ENCODE data around the gene RDH5.

The RDH5 gene

DNA sequence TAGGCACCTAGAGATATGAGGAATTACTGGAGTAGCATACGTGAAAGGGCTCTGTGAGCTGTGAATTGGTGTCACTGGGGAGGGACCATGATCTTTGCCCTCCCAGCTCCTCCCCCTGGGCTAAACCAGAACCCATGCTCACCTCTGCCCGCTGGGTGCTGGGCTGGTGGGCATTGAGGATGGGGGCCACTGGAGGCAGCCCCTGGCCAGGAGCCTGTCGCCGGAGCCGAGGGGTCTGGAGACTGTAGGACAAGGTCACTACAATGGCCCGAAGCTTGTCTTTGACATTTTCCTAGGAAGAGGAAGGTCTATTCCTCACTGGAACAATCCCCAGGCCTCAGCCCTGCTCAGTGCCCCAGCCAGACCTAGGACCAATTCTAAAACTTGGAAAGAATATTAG is 24.1 kb upstream of the RDH5 start:
- DNase-seq (ENCODE audit: low spot score) = no peak

DNA sequence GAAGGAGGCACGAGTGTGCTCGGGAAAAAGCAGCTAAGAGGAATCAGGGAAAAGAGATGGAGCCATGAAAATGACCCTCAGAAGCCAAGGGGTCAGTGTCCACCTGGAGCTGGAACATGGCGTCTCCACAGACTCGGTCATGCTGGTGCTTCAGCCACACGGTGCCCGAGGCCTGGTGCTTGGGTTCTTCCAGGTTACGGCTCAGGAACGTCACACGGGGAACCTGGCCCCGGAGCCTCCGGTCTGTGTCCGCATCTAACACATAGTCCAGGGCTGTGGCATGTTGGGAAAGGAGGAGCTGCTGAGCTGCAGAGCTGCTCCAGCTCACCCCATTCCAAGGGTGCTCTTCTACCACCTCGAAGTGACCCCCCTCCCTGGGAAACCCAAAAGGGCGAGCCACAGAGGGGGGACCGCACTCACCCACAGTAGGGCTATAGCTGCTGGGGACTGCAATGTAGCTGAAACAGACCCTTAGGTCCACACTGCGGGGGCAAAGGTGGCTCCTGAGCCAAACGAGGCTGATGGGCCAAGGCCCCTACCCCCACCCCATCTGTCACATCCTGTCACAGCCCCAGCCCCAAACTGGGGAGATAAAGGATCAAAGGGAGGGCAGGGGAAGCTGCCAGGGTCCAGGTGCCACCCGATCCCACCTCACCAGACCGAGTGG is 23.3 kb upstream of the RDH5 start:
- no peak for DNase-seq (ENCODE audit: low spot score)

DNA sequence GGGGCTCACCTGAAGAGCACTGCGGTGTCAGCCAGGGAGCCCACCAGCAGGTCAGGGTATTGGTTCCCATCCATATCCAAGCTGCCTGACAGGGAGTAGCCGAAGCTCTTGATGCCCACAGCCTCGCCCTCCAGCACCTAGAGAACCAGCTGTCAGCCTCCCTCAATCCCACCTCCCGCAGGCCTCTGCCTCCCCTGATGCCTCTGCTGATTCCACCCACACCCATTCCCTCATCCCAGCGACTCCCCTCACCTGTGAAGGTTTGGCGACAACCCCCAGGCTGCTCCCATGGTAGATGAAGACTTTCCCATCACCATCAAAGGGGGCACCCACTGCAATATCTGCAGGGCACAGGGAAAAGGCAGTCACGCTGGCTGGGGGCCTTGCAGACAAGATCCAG is 22.5 kb upstream of the RDH5 start:
- no peak for DNase-seq (ENCODE audit: low spot score)

GRCh38 chr12:55698241-55698955 is 21.8 kb upstream of the RDH5 start:
- DNase-seq (ENCODE audit: low spot score) = peak; percentile 59

DNA sequence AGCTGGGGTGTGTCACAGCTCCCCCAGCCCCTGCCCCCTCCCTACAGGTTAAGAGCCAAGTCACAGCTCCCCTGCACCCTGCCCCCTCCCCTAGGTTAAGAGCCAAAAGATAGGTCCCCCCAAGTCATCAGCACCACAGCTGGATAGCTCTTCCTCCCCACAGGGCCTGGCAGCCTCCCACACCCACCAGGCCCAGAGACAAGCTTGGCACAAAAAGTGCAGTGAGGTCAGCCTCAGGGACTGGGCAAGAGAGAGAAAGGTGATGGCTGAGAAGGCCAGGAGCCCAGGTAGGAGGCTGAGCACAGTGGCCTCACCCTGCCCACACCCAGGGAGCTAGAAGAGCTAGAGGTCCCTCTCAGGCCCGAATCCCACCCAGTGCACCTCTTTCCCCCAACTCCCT is 21.2 kb upstream of the RDH5 start:
- DNase-seq (ENCODE audit: low spot score) = no peak

GRCh38 chr12:55699471-55700055 is 20.6 kb upstream of the RDH5 start:
- no peak for DNase-seq (ENCODE audit: low spot score)

GRCh38 chr12:55700255-55701018 is 19.8 kb upstream of the RDH5 start:
- no peak for DNase-seq (ENCODE audit: low spot score)

- no peak for DNase-seq (ENCODE audit: low spot score)
Observed at GRCh38 chr12:55702861-55703260, 17.3 kb upstream of the RDH5 start.

DNA sequence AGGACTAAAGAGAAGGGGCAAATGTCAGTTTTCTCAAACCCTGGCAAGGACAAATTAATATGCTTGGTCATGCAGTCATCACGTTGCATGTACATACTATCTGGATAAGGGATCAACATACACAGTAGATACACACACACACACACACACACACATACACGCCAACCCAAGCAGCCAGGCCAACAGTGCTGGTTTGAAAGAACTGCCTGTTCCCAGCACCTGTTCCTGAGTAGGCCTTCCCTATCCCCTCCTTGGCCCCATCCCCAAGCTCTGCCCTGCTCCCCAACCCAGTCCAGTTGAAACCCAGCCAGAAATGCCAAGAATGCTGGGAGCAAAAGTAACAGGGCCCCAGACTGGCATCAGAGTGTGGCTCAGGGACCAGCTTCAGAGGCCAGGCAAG is 16.9 kb upstream of the RDH5 start:
- DNase-seq (ENCODE audit: low spot score) = peak; percentile 77

GRCh38 chr12:55703901-55704761 is 16.1 kb upstream of the RDH5 start:
- DNase-seq (ENCODE audit: low spot score) = peak; percentile 78

- DNase-seq (ENCODE audit: low spot score) = no peak
Observed at GRCh38 chr12:55704824-55705718, 15.1 kb upstream of the RDH5 start.

DNA sequence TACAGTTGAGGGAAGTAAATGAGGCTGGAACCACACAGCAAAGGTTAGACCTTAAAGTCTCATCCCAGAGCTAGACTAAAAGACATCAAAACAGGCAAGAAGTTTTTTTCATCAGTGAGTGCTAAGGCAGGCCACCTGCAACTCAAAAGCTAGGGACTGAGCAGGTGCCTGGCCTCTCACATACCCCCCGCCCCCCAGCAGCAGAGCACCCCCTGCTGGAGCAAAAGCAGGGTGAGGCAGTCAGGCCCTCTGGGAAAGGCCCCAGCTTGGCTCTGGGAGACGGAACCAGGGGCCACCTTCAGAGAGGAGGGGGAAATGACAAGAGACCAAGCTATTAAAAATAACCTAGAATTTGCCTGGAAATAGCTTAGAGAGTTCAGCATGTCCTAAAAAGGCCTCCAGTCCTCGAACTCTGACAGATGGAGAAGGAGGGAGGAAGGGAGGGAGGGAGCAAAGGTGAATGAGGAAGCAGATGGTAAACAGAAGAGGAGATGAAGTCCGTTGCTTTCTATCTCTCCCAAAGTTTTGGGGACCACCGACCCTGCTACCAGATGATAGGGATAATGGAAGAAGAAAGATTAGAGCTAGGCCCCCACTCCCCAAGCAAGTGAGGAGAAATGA is 14.3 kb upstream of the RDH5 start:
- no peak for DNase-seq (ENCODE audit: low spot score)

DNA sequence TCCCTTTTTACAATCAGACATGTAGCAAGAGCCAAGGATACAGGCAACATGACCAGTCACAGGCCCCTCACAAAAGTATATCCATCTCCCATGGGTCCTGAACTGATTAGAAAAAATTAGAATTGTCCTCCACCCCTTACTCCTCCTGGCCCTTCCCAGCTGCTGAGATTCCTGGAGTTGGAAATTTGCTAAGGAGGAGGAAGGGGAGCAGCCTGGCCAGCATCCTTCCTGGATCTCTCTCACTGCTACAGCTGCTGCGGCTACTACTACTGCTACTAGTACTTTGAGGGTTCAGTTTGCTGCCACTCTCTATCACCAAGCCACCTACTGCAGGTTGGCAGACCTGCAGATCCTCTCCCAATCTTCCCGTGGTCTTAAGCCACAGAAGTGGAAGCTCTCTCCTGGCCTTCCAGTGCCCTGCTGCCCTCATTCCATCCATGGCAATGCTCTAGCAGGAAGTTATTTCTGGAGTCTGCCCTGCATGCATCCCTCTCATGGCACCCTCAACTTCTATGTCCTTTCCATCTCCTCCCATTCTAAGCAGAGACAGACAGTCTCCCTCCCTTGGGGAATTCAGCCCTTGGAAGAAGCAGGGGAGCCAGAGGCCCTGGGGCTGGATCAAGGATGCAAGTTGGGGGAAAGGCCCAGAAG is 13.5 kb upstream of the RDH5 start:
- DNase-seq (ENCODE audit: low spot score) = no peak

- no peak for DNase-seq (ENCODE audit: low spot score)
Observed at GRCh38 chr12:55707219-55707671, 12.9 kb upstream of the RDH5 start.

GRCh38 chr12:55707841-55708694 is 12.1 kb upstream of the RDH5 start, which contains the start of gene ITGA7:
Gene ITGA7, minus strand, starts transcription at chr12:55707904. Its CDS starts 222 bp downstream, at chr12:55707682.
- DNase-seq (ENCODE audit: low spot score) = peak; percentile 87

DNA sequence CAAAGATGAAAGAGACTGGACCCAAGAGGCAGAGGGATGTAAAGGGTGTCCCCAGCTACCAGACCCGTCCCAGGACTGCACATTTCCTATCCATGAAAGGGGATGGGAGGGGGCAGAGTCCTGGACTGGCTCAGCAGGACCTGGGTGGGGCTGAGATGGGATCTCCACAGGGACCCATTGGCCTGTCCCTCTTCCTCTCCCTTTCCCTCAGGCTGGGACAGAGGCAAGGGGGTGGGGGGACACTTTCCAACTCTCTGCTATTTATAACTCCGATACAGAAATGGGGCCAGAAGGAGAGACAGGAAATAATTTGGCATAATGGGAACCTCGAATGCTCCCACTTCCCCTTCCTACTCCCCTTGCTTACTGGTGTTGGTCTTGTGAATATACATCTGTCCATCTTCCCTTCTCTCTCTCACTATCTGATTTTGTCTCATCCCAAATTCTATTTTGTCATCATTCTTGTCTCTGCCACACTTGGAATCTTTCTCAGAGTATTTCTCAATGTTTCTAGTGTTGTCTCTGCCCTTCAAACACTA is 11.4 kb upstream of the RDH5 start:
- DNase-seq (ENCODE audit: low spot score) = no peak

GRCh38 chr12:55711786-55712553 is 8.2 kb upstream of the RDH5 start:
- no peak for DNase-seq (ENCODE audit: low spot score)
